Adrenal gland (tissue), 12 donors: Measurements from ENCODE around the gene HIVEP3. TPM values are rescaled to one million over a fixed set of nuclear protein-coding genes. Genes with fewer than 3 reads are reported as not detected.

ENCODE experiments used
- DNase-seq, 7 donors: peaks; one replicate each; pipeline ENCODE4 v3.0.0-alpha.2; 2019 to 2020
- H3K27ac ChIP-seq, 5 donors: fragments of 200-600 bp; sonication (generic) in 4 of 5; 1 replicate in 3 of 5; 2 replicates in 2 of 5; pipeline versions ENCODE4 v1.5.1 to v1.8.0; 2016 to 2020; ENCODE audit warnings: mild to moderate bottlenecking in 1 of 5
- H3K27me3 ChIP-seq: fragments of 200-600 bp; 2 replicates; pipeline ENCODE4 v1.8.0; 2021
- H3K36me3 ChIP-seq, 2 donors: fragments of 200-600 bp; replicated peaks in 1 of 2; 1 replicate in 1 of 2; 2 replicates in 1 of 2; pipeline versions ENCODE4 v1.5.1 to v1.8.0; 2018 to 2022
- H3K4me1 ChIP-seq, 2 donors: fragments of 200-600 bp; replicated peaks in 1 of 2; 1 replicate in 1 of 2; 2 replicates in 1 of 2; pipeline versions ENCODE4 v1.5.1 to v1.8.0; 2018 to 2021
- H3K4me3 ChIP-seq, 4 donors: fragments of 200-600 bp; sonication (generic) in 3 of 4; one replicate each; pipeline ENCODE4 v1.5.1; 2016 to 2018
- H3K9me3 ChIP-seq, 3 donors: fragments of 200-600 bp; sonication (generic) in 1 of 3; replicated peaks in 1 of 3; 1 replicate in 2 of 3; 2 replicates in 1 of 3; pipeline versions ENCODE4 v1.5.1 to v1.8.0; 2016 to 2021
- POLR2A ChIP-seq, 2 donors: fragments of 450-650 bp; IDR thresholded peaks; one replicate each; pipeline ENCODE4 v1.6.1; 2017; ENCODE audit warnings: antibody characterized with exemption in 2 of 2, mild to moderate bottlenecking in 2 of 2, moderate library complexity in 1 of 2
- WGBS, 4 donors: extraction: QIAGEN DNeasy Blood & Tissue Kit in 2 of 4; methylation state at CpG; one replicate each; pipeline versions ENCODE4 v1.1.5 to v1.1.7; 2013 to 2017; 5-methylcytosine and 5-hydroxymethylcytosine counted together
- intact Hi-C, 2 donors: fragments of 100-400 bp; cut with DNase I; formaldehyde crosslinking; loops; one replicate each; pipeline versions ENCODE4 v1.14.1 to v1.15.0; 2022 to 2023
- polyA plus RNA-seq, 3 donors: library from polyadenylated mRNA; stranded (reverse); fragments of 200-250 nt in 2 of 3; fragments of 350-450 nt in 1 of 3; fragmentation: Illumina TruSeq in 1 of 3; extraction: RNeasy Lipid Tissue Mini Kit (QIAGEN cat#74804) in 1 of 3; gene quantifications; one replicate each; pipeline ENCODE4 v1.2.3, GENCODE V29; 2013 to 2014
- total RNA-seq, 9 donors: library from RNA; depleted of rRNA in 4 of 9; stranded (reverse); fragments of >200 nt in 4 of 9; fragments of 120-200 nt in 1 of 9; fragmentation: NEBNext Ultra II Directional in 1 of 9; extraction: Animal tissue kit (Norgen Biotek cat#: 25700) in 1 of 9; gene quantifications; one replicate each; pipeline versions ENCODE4 v1.1.0 to v1.2.4, GENCODE V29; 2013 to 2023
- TF ChIP-seq, protein P1 (sequence below), 6 experiments: fragments of 450-650 bp in 4 of 6; fragments of 200-600 bp in 2 of 6; sonication (generic) in 1 of 6; IDR thresholded peaks; 1 replicate in 5 of 6; 2 replicates in 1 of 6; pipeline versions ENCODE4 v1.5.1 to v1.8.0; 2016 to 2021; ENCODE audit warnings: antibody characterized with exemption in 6 of 6, mild to moderate bottlenecking in 2 of 6, moderate library complexity in 1 of 6
- donor health status: healthy with polysubstance abuse.
- donor health status: Bipolar disorder and iron deficiency.
- donor health status: DM: yes; HTN: yes; CAD: no.
- donor health status: DM: no; HTN: no; CAD: no.
- donor health status: DM: no; HTN: no; CAD: no.
- donor health status: DM: yes; HTN: yes; CAD: no.

Gene HIVEP3
- total and polyA plus RNA-seq, 12 donors: 3.2 to 7.7 (median 7.0) TPM

DNA sequence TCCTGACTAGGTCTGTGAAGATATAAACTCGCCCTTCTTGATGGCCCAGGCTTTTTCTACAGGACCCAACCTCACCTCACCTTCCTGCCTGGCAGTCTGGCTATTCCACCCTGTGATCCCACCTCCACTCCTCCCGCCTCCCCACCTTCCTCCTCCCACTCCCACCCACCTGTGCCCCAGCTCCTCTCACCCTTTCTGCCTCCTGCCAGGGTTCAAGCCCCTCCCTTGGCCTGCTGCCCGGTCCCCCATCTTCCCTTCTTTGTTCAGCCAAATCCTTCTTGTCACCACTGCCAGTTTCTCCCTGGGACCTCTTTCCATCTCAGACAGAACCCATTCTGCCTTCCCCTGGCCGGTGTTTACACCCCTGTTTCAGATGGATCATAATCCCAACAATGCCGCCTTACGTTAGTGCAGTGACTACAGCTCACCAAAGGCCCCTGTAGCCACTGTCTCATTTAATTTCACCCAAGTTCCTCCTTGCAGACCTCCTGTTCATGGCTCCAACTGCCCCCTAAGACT, 306.7 kb downstream of the HIVEP3 start:
- 89 to 96% (median 95%) methylated on average over 6 of the region's 6 CpGs for WGBS, 4 donors
- TF ChIP-seq, protein P1, sequence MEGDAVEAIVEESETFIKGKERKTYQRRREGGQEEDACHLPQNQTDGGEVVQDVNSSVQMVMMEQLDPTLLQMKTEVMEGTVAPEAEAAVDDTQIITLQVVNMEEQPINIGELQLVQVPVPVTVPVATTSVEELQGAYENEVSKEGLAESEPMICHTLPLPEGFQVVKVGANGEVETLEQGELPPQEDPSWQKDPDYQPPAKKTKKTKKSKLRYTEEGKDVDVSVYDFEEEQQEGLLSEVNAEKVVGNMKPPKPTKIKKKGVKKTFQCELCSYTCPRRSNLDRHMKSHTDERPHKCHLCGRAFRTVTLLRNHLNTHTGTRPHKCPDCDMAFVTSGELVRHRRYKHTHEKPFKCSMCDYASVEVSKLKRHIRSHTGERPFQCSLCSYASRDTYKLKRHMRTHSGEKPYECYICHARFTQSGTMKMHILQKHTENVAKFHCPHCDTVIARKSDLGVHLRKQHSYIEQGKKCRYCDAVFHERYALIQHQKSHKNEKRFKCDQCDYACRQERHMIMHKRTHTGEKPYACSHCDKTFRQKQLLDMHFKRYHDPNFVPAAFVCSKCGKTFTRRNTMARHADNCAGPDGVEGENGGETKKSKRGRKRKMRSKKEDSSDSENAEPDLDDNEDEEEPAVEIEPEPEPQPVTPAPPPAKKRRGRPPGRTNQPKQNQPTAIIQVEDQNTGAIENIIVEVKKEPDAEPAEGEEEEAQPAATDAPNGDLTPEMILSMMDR (IDR thresholded peaks at IDR 0.05): no peak
- no peak for TF ChIP-seq POLR2A (IDR thresholded peaks at IDR 0.05)
- no peak for DNase-seq
- no peaks in the 10 kb centered on the region for H3K9me3 ChIP-seq
- no peak overlapping the region for H3K27ac ChIP-seq
- intact Hi-C loops: no loop called here
- H3K4me3 ChIP-seq: no peak overlapping the region
- no peaks in the 10 kb centered on the region for H3K36me3 ChIP-seq
- H3K27me3 ChIP-seq: no peaks in the 10 kb centered on the region
- H3K4me1 ChIP-seq: no peaks in the 10 kb centered on the region

DNA sequence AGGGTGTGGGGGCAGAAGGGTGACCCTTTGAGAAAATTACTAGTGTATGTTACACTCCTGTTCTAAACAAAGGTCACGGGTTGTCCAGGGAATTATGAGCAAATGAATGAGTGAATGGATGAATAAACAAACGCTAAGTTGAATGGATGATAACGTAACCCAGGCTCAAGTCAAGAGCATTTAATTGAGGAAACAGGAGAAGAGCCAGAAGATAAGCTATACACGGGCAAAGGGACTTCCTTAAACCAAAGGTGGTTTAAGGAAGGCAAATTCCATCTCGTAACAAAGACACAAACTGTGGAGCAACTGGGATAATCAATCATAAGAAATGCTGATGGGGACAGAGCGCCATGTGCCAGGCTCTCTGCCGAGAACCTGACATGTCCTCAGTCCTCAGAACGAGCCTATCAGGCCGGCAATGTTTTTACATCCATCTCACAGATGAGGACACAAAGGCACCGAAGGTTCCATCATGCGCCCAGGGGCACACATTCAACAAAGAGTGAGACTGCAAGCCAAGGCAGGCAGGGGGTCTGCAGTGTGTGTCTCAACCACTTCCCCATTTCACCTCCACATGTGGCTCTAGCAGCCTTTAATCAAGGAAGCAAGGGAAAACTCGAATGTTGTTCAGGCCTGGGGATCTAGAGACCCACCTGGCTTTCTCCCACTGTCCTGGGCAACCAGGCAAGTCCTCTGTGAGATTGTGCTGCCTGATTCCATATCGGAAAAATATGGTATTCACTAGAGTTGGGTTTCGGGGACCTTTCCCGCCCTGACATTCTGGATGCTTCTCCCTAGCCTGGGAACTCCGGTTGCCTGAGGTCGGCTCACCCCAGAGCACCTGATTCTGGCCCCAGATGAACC, 307.4 kb downstream of the HIVEP3 start:
- no peak for DNase-seq
- no peak for TF ChIP-seq POLR2A (IDR thresholded peaks at IDR 0.05)
- TF ChIP-seq, protein P1 (IDR thresholded peaks at IDR 0.05): no peak
- Histone ChIP-seq H3K9me3 (no peaks in the 10 kb centered on the region), H3K27me3 (no peaks in the 10 kb centered on the region), H3K4me3 (no peak overlapping the region), H3K4me1 (no peaks in the 10 kb centered on the region), H3K27ac (no peak overlapping the region), H3K36me3 (no peaks in the 10 kb centered on the region)
- intact Hi-C loops: no loop called here
- WGBS, 4 donors: 90 to 92% (median 91%) methylated on average over 17 of the region's 17 CpGs

DNA sequence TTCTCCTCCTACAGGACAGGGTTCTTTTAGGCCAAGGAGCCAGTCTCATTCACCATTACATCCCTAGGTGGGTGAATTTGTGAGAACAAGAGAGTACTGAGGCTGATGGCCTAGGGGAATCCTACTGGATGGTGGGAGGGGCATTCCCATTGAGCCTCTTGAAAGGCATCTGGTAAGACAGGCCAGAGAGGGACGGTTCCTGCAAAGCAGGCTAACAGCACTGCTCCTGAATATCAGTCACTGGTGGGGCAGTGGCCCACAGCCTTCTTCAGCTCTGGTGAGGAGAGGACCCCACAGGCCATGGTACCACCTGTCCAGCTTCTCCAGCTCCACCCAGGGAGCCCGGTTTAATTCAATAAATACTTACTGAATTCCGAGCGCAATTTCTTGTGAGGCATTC, 308.4 kb downstream of the HIVEP3 start:
- intact Hi-C loops: no loop called here
- H3K27me3 ChIP-seq: no peaks in the 10 kb centered on the region
- no peaks in the 10 kb centered on the region for H3K4me1 ChIP-seq
- 93 to 98% (median 95%) methylated on average over 4 of the region's 4 CpGs for WGBS, 4 donors
- no peak for DNase-seq
- no peak overlapping the region for H3K4me3 ChIP-seq
- H3K9me3 ChIP-seq: no peaks in the 10 kb centered on the region
- TF ChIP-seq, protein P1 (IDR thresholded peaks at IDR 0.05): no peak
- no peak for TF ChIP-seq POLR2A (IDR thresholded peaks at IDR 0.05)
- no peaks in the 10 kb centered on the region for H3K36me3 ChIP-seq
- no peak overlapping the region for H3K27ac ChIP-seq

DNA sequence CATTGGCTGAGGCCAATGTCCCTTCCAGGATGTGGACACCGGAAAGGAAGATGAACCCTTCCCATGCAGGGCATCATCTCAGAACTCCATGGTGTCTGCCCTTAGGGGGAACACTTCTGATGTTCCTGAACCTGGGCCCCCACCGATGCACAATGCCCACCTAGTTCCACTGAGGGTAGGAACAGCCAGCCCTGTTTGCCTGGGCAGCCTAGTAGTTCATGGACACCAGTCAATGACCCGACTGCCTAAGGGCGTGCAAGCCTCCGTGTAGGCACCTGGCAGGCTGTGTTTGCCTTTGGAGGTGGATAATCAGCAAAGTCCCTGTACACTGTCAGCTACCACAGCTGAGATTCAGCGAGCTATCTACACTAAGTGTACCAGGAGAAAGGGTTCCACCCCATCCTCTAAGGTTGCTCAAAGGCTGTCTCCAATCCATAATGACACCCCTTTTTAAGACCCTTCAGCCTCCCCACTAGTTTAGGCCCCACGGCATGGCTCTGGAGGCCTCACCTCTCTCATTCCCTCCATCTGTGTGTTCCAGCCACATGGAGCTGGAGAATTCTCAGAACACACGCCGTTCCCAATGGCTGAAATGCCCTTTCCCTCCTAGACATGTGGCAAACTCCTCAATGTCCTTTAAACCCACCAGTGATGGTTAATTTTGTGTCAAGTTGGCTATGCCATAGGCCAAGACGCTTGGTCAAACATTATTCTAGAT, 309.4 kb downstream of the HIVEP3 start:
- intact Hi-C loops: no loop called here
- no peak for DNase-seq
- Histone ChIP-seq H3K36me3 (no peaks in the 10 kb centered on the region), H3K4me3 (no peak overlapping the region), H3K27me3 (no peaks in the 10 kb centered on the region), H3K4me1 (no peaks in the 10 kb centered on the region), H3K27ac (no peak overlapping the region), H3K9me3 (no peaks in the 10 kb centered on the region)
- WGBS, 4 donors: 93 to 96% (median 94%) methylated on average over 6 to 10 of the region's 10 CpGs
- TF ChIP-seq, protein P1 (IDR thresholded peaks at IDR 0.05): no peak
- TF ChIP-seq POLR2A (IDR thresholded peaks at IDR 0.05): no peak
